Mesothelial cell of epicardium (in vitro differentiated cells): ENCODE measurements around the gene MAN1C1. TPM values are rescaled to one million over a fixed set of nuclear protein-coding genes. Genes with fewer than 3 reads are reported as not detected.

Experiments
- DNase-seq, 2 experiments: peaks; one replicate each; pipeline ENCODE4 v3.0.0; 2021; ENCODE audit warnings: low spot score in 2 of 2; ENCODE audit not compliant: unreplicated experiment in 2 of 2
- H3K27ac Mint-ChIP-seq: 2 replicates; pipeline ENCODE4 v1.8.0; 2021; ENCODE audit warnings: mixed read lengths
- H3K27me3 Mint-ChIP-seq: 2 replicates; pipeline ENCODE4 v1.8.0; 2021; ENCODE audit warnings: low read depth, mixed read lengths
- H3K36me3 Mint-ChIP-seq: 2 replicates; pipeline ENCODE4 v1.8.0; 2021; ENCODE audit warnings: mixed read lengths
- H3K4me1 Mint-ChIP-seq: 2 replicates; pipeline ENCODE4 v1.8.0; 2021; ENCODE audit warnings: mixed read lengths
- H3K4me3 Mint-ChIP-seq: 2 replicates; pipeline ENCODE4 v1.8.0; 2021; ENCODE audit warnings: mild to moderate bottlenecking, moderate library complexity, mixed read lengths
- H3K9me3 Mint-ChIP-seq: 2 replicates; pipeline ENCODE4 v1.8.0; 2021; ENCODE audit warnings: mixed read lengths
- total RNA-seq: library from RNA; stranded (reverse); gene quantifications from 3 replicates; pipeline ENCODE4 v1.2.1, GENCODE V29; 2021
- TF ChIP-seq, protein P1 (sequence below): fragments of 200-600 bp; sonication (generic); IDR thresholded peaks from one replicate; pipeline ENCODE4 v1.5.0; 2021; ENCODE audit warnings: antibody characterized with exemption; ENCODE audit not compliant: unreplicated experiment

The MAN1C1 gene
- total RNA-seq, 1 donor from 2014 or later: 3.2 TPM

GRCh38 chr1:25664357-25665199, 48.0 kb downstream of the MAN1C1 start:
- H3K9me3 Mint-ChIP-seq: no peaks in the 10 kb centered on the region
- peaks cover 55% of the 10 kb centered on the region for H3K4me1 Mint-ChIP-seq
- H3K4me3 Mint-ChIP-seq: no peak overlapping the region
- no peaks in the 10 kb centered on the region for H3K36me3 Mint-ChIP-seq
- DNase-seq: no peak
- no peaks in the 10 kb centered on the region for H3K27me3 Mint-ChIP-seq
- TF ChIP-seq, protein P1, sequence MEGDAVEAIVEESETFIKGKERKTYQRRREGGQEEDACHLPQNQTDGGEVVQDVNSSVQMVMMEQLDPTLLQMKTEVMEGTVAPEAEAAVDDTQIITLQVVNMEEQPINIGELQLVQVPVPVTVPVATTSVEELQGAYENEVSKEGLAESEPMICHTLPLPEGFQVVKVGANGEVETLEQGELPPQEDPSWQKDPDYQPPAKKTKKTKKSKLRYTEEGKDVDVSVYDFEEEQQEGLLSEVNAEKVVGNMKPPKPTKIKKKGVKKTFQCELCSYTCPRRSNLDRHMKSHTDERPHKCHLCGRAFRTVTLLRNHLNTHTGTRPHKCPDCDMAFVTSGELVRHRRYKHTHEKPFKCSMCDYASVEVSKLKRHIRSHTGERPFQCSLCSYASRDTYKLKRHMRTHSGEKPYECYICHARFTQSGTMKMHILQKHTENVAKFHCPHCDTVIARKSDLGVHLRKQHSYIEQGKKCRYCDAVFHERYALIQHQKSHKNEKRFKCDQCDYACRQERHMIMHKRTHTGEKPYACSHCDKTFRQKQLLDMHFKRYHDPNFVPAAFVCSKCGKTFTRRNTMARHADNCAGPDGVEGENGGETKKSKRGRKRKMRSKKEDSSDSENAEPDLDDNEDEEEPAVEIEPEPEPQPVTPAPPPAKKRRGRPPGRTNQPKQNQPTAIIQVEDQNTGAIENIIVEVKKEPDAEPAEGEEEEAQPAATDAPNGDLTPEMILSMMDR: no peak
- H3K27ac Mint-ChIP-seq: no peak overlapping the region

GRCh38 chr1:25666460-25666859, 49.9 kb downstream of the MAN1C1 start:
- TF ChIP-seq, protein P1: no peak
- no peaks in the 10 kb centered on the region for H3K9me3 Mint-ChIP-seq
- H3K4me1 Mint-ChIP-seq: peaks cover 60% of the 10 kb centered on the region
- DNase-seq: no peak
- H3K27me3 Mint-ChIP-seq: no peaks in the 10 kb centered on the region
- H3K36me3 Mint-ChIP-seq: no peaks in the 10 kb centered on the region
- no peak overlapping the region for H3K4me3 Mint-ChIP-seq
- H3K27ac Mint-ChIP-seq: peak overlapping the region; percentile 65

DNA sequence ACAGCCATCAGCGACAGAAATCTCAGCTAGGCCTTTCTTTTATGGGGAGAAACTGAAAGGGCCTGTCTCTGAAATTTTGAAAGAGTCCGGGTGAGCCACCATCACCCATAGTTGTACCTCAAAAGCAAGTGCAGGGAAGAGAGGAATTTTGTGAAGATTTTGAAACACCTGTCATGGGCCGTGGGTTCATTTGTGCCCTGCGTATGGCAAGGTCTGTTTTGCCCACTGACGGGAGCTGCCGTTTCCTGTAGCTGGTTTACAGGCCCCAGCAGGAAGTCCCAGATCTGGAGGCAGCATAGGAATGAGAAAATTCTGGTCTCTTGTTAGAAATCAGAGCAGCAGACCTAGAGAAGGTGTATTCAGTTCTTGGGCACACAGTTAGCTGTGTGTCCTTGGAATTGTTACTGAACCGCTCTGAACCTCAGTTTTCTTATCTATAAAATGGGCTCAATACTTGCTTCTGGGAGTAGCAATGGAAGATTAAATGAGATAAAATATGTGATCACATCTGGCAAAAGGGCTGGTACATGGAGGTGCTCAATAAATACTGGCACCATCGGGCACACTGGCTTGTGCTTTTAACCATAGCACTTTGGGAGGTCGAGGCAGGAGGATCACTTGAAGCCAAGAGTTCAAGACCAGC, 52.5 kb downstream of the MAN1C1 start:
- no peak for DNase-seq
- H3K4me1 Mint-ChIP-seq: peaks cover 45% of the 10 kb centered on the region
- peak overlapping the region; percentile 21 for H3K27ac Mint-ChIP-seq
- H3K9me3 Mint-ChIP-seq: peaks cover 6% of the 10 kb centered on the region
- H3K4me3 Mint-ChIP-seq: no peak overlapping the region
- no peaks in the 10 kb centered on the region for H3K36me3 Mint-ChIP-seq
- H3K27me3 Mint-ChIP-seq: no peaks in the 10 kb centered on the region
- TF ChIP-seq, protein P1: no peak

GRCh38 chr1:25669781-25670567, 53.4 kb downstream of the MAN1C1 start:
- peaks cover 38% of the 10 kb centered on the region for H3K4me1 Mint-ChIP-seq
- no peaks in the 10 kb centered on the region for H3K27me3 Mint-ChIP-seq
- H3K27ac Mint-ChIP-seq: peak overlapping the region; percentile 48
- peaks cover 6% of the 10 kb centered on the region for H3K9me3 Mint-ChIP-seq
- TF ChIP-seq, protein P1: no peak
- no peak overlapping the region for H3K4me3 Mint-ChIP-seq
- H3K36me3 Mint-ChIP-seq: no peaks in the 10 kb centered on the region
- no peak for DNase-seq

DNA sequence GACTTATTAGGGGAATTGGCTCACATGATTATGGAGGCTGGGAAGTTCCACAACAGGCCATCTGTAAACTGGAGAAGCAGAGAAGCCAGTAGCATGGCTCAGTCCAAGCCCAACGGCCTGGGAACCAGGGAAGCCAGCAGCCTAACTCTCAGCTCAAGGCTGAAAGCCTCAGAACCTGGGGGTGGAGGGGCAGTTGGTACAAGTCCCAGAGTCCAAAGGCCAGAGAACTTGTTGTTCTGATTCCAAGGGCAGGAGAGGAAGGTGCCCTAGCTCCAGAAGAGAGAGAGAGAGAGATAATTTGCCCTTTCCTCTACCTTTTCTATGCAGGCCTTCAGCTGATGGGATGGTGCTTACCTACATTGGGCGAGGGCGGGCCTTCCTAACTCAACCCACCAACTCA, 55.3 kb downstream of the MAN1C1 start:
- DNase-seq: no peak
- TF ChIP-seq, protein P1: no peak
- Mint-ChIP-seq H3K27me3 (peaks cover 2% of the 10 kb centered on the region), H3K9me3 (peaks cover 6% of the 10 kb centered on the region), H3K4me1 (peaks cover 24% of the 10 kb centered on the region), H3K36me3 (no peaks in the 10 kb centered on the region), H3K27ac (no peak overlapping the region), H3K4me3 (no peak overlapping the region)
